ENCODE results near the gene TAOK3.

GRCh38 chr12:118371321-118372282 is 1.1 kb downstream of the TAOK3 start:
- no peak for TF ChIP-seq CTCF (IDR thresholded peaks at IDR 0.05; ENCODE audit: low read length)
- no peak for TF ChIP-seq EZH2 (IDR thresholded peaks at IDR 0.05; ENCODE audit: borderline replicate concordance, low read length)

All from OCI-LY1 (cell line).